ENCODE results near the gene MYL10.

MYL10 gene

GRCh38 chr7:101591504-101591903 is 37.6 kb downstream of the MYL10 start:
- Histone ChIP-seq H3K4me3 (IDR thresholded peaks at IDR 0.05; ENCODE audit: insufficient read depth, low read depth, low read length) (no peak overlapping the region), H3K79me2 (ENCODE audit: insufficient read depth, low read depth) (no peaks in the 10 kb centered on the region), H3K4me1 (ENCODE audit: low read depth, poor library complexity, severe bottlenecking) (no peaks in the 10 kb centered on the region), H3K27ac (no peak overlapping the region), H3K27me3 (ENCODE audit: insufficient read depth, low read depth) (no peaks in the 10 kb centered on the region; the same call in 1 of the 2 replicates), H2AFZ (ENCODE audit: low read depth) (no peak overlapping the region), H3K9ac (no peak overlapping the region), H3K4me2 (no peak overlapping the region), H4K20me1 (ENCODE audit: insufficient read depth) (no peaks in the 10 kb centered on the region), H3K36me3 (ENCODE audit: insufficient read depth) (no peaks in the 10 kb centered on the region)
- TF ChIP-seq CTCF (conservative IDR thresholded peaks at IDR 0.05; ENCODE audit: low read depth, low read length) = no peak

- Histone ChIP-seq H2AFZ (ENCODE audit: low read depth) (no peak overlapping the region), H3K4me3 (IDR thresholded peaks at IDR 0.05; ENCODE audit: insufficient read depth, low read depth, low read length) (no peak overlapping the region), H3K27me3 (ENCODE audit: insufficient read depth, low read depth) (no peaks in the 10 kb centered on the region; the same call in 1 of the 2 replicates), H3K27ac (no peak overlapping the region), H3K4me1 (ENCODE audit: low read depth, poor library complexity, severe bottlenecking) (no peaks in the 10 kb centered on the region), H3K79me2 (ENCODE audit: insufficient read depth, low read depth) (no peaks in the 10 kb centered on the region), H4K20me1 (ENCODE audit: insufficient read depth) (no peaks in the 10 kb centered on the region), H3K9ac (no peak overlapping the region), H3K36me3 (ENCODE audit: insufficient read depth) (no peaks in the 10 kb centered on the region), H3K4me2 (no peak overlapping the region)
- no peak for TF ChIP-seq CTCF (conservative IDR thresholded peaks at IDR 0.05; ENCODE audit: low read depth, low read length)
These were observed 38.2 kb downstream of the MYL10 start for GRCh38 chr7:101590663-101591435.

- no peaks in the 10 kb centered on the region for H3K36me3 ChIP-seq (ENCODE audit: insufficient read depth)
- H4K20me1 ChIP-seq (ENCODE audit: insufficient read depth) = no peaks in the 10 kb centered on the region
- H3K9ac ChIP-seq = no peak overlapping the region
- H3K4me3 ChIP-seq (IDR thresholded peaks at IDR 0.05; ENCODE audit: insufficient read depth, low read depth, low read length) = no peak overlapping the region
- H3K79me2 ChIP-seq (ENCODE audit: insufficient read depth, low read depth) = no peaks in the 10 kb centered on the region
- TF ChIP-seq CTCF (conservative IDR thresholded peaks at IDR 0.05; ENCODE audit: low read depth, low read length) = no peak
- no peaks in the 10 kb centered on the region; the same call in 1 of the 2 replicates for H3K27me3 ChIP-seq (ENCODE audit: insufficient read depth, low read depth)
- H2AFZ ChIP-seq (ENCODE audit: low read depth) = no peak overlapping the region
- no peak overlapping the region for H3K27ac ChIP-seq
- no peak overlapping the region for H3K4me2 ChIP-seq
- H3K4me1 ChIP-seq (ENCODE audit: low read depth, poor library complexity, severe bottlenecking) = no peaks in the 10 kb centered on the region
These were observed 39.0 kb downstream of the MYL10 start for GRCh38 chr7:101589976-101590662.

- H4K20me1 ChIP-seq (ENCODE audit: insufficient read depth) = no peaks in the 10 kb centered on the region
- no peaks in the 10 kb centered on the region for H3K36me3 ChIP-seq (ENCODE audit: insufficient read depth)
- H3K9ac ChIP-seq = no peak overlapping the region
- no peak overlapping the region for H3K27ac ChIP-seq
- TF ChIP-seq CTCF (conservative IDR thresholded peaks at IDR 0.05; ENCODE audit: low read depth, low read length) = no peak
- no peak overlapping the region for H2AFZ ChIP-seq (ENCODE audit: low read depth)
- H3K4me1 ChIP-seq (ENCODE audit: low read depth, poor library complexity, severe bottlenecking) = no peaks in the 10 kb centered on the region
- H3K4me2 ChIP-seq = no peak overlapping the region
- H3K27me3 ChIP-seq (ENCODE audit: insufficient read depth, low read depth) = no peaks in the 10 kb centered on the region; the same call in 1 of the 2 replicates
- H3K79me2 ChIP-seq (ENCODE audit: insufficient read depth, low read depth) = no peaks in the 10 kb centered on the region
- no peak overlapping the region for H3K4me3 ChIP-seq (IDR thresholded peaks at IDR 0.05; ENCODE audit: insufficient read depth, low read depth, low read length)
These were observed 40.0 kb downstream of the MYL10 start for GRCh38 chr7:101589052-101589451.

Data from KMS-11 (cell line).